Ureter (tissue), 1 donor: ENCODE measurements around the gene SLC29A4. TPM values are rescaled to one million over a fixed set of nuclear protein-coding genes. Genes with fewer than 3 reads are reported as not detected.
"Not testable (repeated sequence)": the region's sequence is repeated elsewhere in the genome, so short reads cannot be mapped to it uniquely, and the experiment has no call there.

ENCODE experiments used
- DNase-seq: peaks from one replicate; pipeline ENCODE4 v3.0.0-alpha.2; 2020; ENCODE audit warnings: low spot score
- total RNA-seq: library from RNA; stranded (reverse); gene quantifications from one replicate; pipeline ENCODE4 v1.2.4, GENCODE V29; 2023
- donor health status: DM: yes; HTN: yes; CAD: no.

The SLC29A4 gene
- total RNA-seq, 1 donor from 2014 or later: 3.7 TPM

GRCh38 chr7:5274441-5274840, 8.3 kb upstream of the SLC29A4 start:
- no peak for DNase-seq

GRCh38 chr7:5274985-5275431, 7.7 kb upstream of the SLC29A4 start:
- DNase-seq: not testable (repeated sequence)

- DNase-seq: not testable (repeated sequence)
Observed at GRCh38 chr7:5275510-5275909, 7.2 kb upstream of the SLC29A4 start.

GRCh38 chr7:5276123-5276522, 6.6 kb upstream of the SLC29A4 start:
- DNase-seq: not testable (repeated sequence)

GRCh38 chr7:5276611-5277010, 6.1 kb upstream of the SLC29A4 start:
- no peak for DNase-seq

- DNase-seq: no peak
Observed at GRCh38 chr7:5278766-5279165, 4.0 kb upstream of the SLC29A4 start.

- no peak for DNase-seq
Observed at GRCh38 chr7:5279734-5280133, 3.0 kb upstream of the SLC29A4 start.

- not testable (repeated sequence) for DNase-seq
Observed at GRCh38 chr7:5281598-5282500, 894 bp upstream of the SLC29A4 start.

- DNase-seq: no peak
Observed at GRCh38 chr7:5283421-5284303, 919 bp downstream of the SLC29A4 start.

- no peak for DNase-seq
Observed at GRCh38 chr7:5284304-5285281, 1.9 kb downstream of the SLC29A4 start.

GRCh38 chr7:5286933-5287332, 4.2 kb downstream of the SLC29A4 start:
- DNase-seq: no peak

GRCh38 chr7:5287373-5287772, 4.6 kb downstream of the SLC29A4 start:
- not testable (repeated sequence) for DNase-seq

- DNase-seq: no peak
Observed at GRCh38 chr7:5287802-5288201, 5.1 kb downstream of the SLC29A4 start.

- not testable (repeated sequence) for DNase-seq
Observed at GRCh38 chr7:5288560-5288959, 5.8 kb downstream of the SLC29A4 start.

- no peak for DNase-seq
Observed at GRCh38 chr7:5289355-5289754, 6.6 kb downstream of the SLC29A4 start.

- no peak for DNase-seq
Observed at GRCh38 chr7:5291301-5291700, 8.6 kb downstream of the SLC29A4 start.

- DNase-seq: not testable (repeated sequence)
Observed at GRCh38 chr7:5291711-5292335, 9.1 kb downstream of the SLC29A4 start.

- no peak for DNase-seq
Observed at GRCh38 chr7:5294169-5294987, 11.6 kb downstream of the SLC29A4 start.

GRCh38 chr7:5295039-5296014, 12.6 kb downstream of the SLC29A4 start:
- DNase-seq: no peak
